Umbilical cord (tissue), 2 donors: ENCODE measurements around the gene SPEG. TPM values are rescaled to one million over a fixed set of nuclear protein-coding genes. Genes with fewer than 3 reads are reported as not detected.

Experiments used
- DNase-seq: peaks from one replicate; pipeline ENCODE4 v3.0.0-alpha.2; 2015; ENCODE audit warnings: low spot score
- total RNA-seq: library from RNA; depleted of rRNA; stranded (reverse); fragments of >200 nt; gene quantifications from one replicate; pipeline ENCODE4 v1.2.3, GENCODE V29; 2014; ENCODE audit warnings: low replicate concordance; ENCODE audit not compliant: insufficient read depth

The SPEG gene
- total RNA-seq, 1 donor from 2014 or later = 61.9 TPM

- no peak for DNase-seq
Observed at GRCh38 chr2:219511547-219512325, 77.1 kb downstream of the SPEG start.

GRCh38 chr2:219512524-219513216 is 78.0 kb downstream of the SPEG start:
- DNase-seq = no peak

GRCh38 chr2:219513787-219514186 is 79.1 kb downstream of the SPEG start:
- DNase-seq = no peak

- no peak for DNase-seq
Observed at GRCh38 chr2:219514196-219514761, 79.6 kb downstream of the SPEG start, which contains the start of gene ASIC4. Gene ASIC4, plus strand, starts transcription at chr2:219514482. Its CDS starts 243 bp downstream, at chr2:219514725.

GRCh38 chr2:219514836-219515235 is 80.2 kb downstream of the SPEG start:
- DNase-seq = no peak

GRCh38 chr2:219515874-219516629 is 81.4 kb downstream of the SPEG start:
- DNase-seq = no peak

- DNase-seq = no peak
Observed at GRCh38 chr2:219516888-219517287, 82.2 kb downstream of the SPEG start.

- DNase-seq = no peak
Observed at GRCh38 chr2:219517954-219518778, 83.5 kb downstream of the SPEG start.

GRCh38 chr2:219519526-219519916 is 84.9 kb downstream of the SPEG start:
- DNase-seq = no peak

- no peak for DNase-seq
Observed at GRCh38 chr2:219520079-219520478, 85.4 kb downstream of the SPEG start.

GRCh38 chr2:219521066-219521880 is 86.6 kb downstream of the SPEG start:
- DNase-seq = peak; percentile 74

GRCh38 chr2:219522111-219523030 is 87.7 kb downstream of the SPEG start:
- peak; percentile 84 for DNase-seq

- peak; percentile 63 for DNase-seq
Observed at GRCh38 chr2:219523031-219523671, 88.5 kb downstream of the SPEG start.

GRCh38 chr2:219524817-219525216 is 90.2 kb downstream of the SPEG start:
- no peak for DNase-seq

- peak; percentile 87 for DNase-seq
Observed at GRCh38 chr2:219525533-219526232, 91.0 kb downstream of the SPEG start.

- no peak for DNase-seq
Observed at GRCh38 chr2:219526320-219527075, 91.9 kb downstream of the SPEG start.

- no peak for DNase-seq
Observed at GRCh38 chr2:219527076-219527394, 92.4 kb downstream of the SPEG start.
